Hepatocyte (in vitro differentiated cells): ENCODE measurements around the gene MET. TPM values are rescaled to one million over a fixed set of nuclear protein-coding genes. Genes with fewer than 3 reads are reported as not detected.
"Not testable (repeated sequence)": the region's sequence is repeated elsewhere in the genome, so short reads cannot be mapped to it uniquely, and the experiment has no call there.

ENCODE experiments used
- DNase-seq: peaks from one replicate; pipeline ENCODE4 v3.0.0-alpha.2; 2016; ENCODE audit warnings: low spot score
- H2AFZ ChIP-seq: fragments of 200-600 bp; sonication (generic); 2 replicates; pipeline ENCODE4 v1.6.0; 2016; ENCODE audit warnings: antibody characterized with exemption, mild to moderate bottlenecking
- H3K27ac ChIP-seq: fragments of 200-600 bp; sonication (generic); 2 replicates; pipeline ENCODE4 v1.5.1; 2016; ENCODE audit warnings: mild to moderate bottlenecking
- H3K27me3 ChIP-seq: fragments of 200-600 bp; sonication (generic); 2 replicates; pipeline ENCODE4 v1.6.1; 2016
- H3K36me3 ChIP-seq: fragments of 200-600 bp; sonication (generic); replicated peaks from 2 replicates; pipeline ENCODE4 v1.5.1; 2016; ENCODE audit warnings: low read depth; ENCODE audit not compliant: insufficient read depth
- H3K4me1 ChIP-seq: fragments of 200-600 bp; sonication (generic); 2 replicates; pipeline ENCODE4 v1.5.1; 2016; ENCODE audit warnings: mild to moderate bottlenecking, moderate library complexity; ENCODE audit not compliant: insufficient read depth
- H3K4me2 ChIP-seq: fragments of 200-600 bp; sonication (generic); 2 replicates; pipeline ENCODE4 v1.6.0; 2016
- H3K4me3 ChIP-seq: fragments of 200-600 bp; sonication (generic); 2 replicates; pipeline ENCODE4 v1.5.1; 2016; ENCODE audit warnings: mild to moderate bottlenecking
- H3K79me2 ChIP-seq: fragments of 200-600 bp; sonication (generic); 2 replicates; pipeline ENCODE4 v1.6.0; 2017; ENCODE audit warnings: mild to moderate bottlenecking
- H3K9me2 ChIP-seq: fragments of 200-600 bp; sonication (generic); replicated peaks from 2 replicates; pipeline ENCODE4 v1.6.0; 2017; ENCODE audit warnings: mild to moderate bottlenecking; ENCODE audit not compliant: insufficient read depth
- H3K9me3 ChIP-seq: fragments of 200-600 bp; sonication (generic); 2 replicates; pipeline ENCODE4 v1.5.1; 2016; ENCODE audit warnings: low read depth, mild to moderate bottlenecking
- H4K20me1 ChIP-seq: fragments of 200-600 bp; sonication (generic); 2 replicates; pipeline ENCODE4 v1.6.0; 2016; ENCODE audit warnings: mild to moderate bottlenecking; ENCODE audit not compliant: insufficient read depth, poor library complexity, severe bottlenecking
- EZH2 ChIP-seq: fragments of 200-600 bp; sonication (generic); IDR thresholded peaks from 2 replicates; pipeline ENCODE4 v1.6.1; 2016; ENCODE audit warnings: antibody characterized with exemption, mild to moderate bottlenecking, borderline replicate concordance
- EZH2phosphoT487 ChIP-seq: fragments of 200-600 bp; sonication (generic); IDR thresholded peaks from one replicate; pipeline ENCODE4 v1.6.1; 2018; ENCODE audit warnings: antibody characterized with exemption, mild to moderate bottlenecking, low read depth, moderate library complexity; ENCODE audit not compliant: unreplicated experiment, severe bottlenecking
- WGBS: methylation state at CpG from one replicate; pipeline ENCODE4 v1.1.6; 2016; ENCODE audit warnings: low lambda C conversion rate; ENCODE audit errors: missing lambda C conversion rate; 5-methylcytosine and 5-hydroxymethylcytosine counted together
- polyA plus RNA-seq: library from polyadenylated mRNA; unstranded; fragments of >200 nt; fragmentation: Nextera tagmentation; extraction: Ambion mirVana; gene quantifications from 2 replicates; pipeline ENCODE4 v1.2.1, GENCODE V29; 2016
- total RNA-seq: library from RNA; depleted of rRNA; stranded (reverse); fragments of >200 nt; gene quantifications from 2 replicates; pipeline ENCODE4 v1.2.3, GENCODE V29; 2014
- TF ChIP-seq, protein P1 (sequence below): fragments of 200-600 bp; sonication (generic); IDR thresholded peaks from 2 replicates; pipeline ENCODE4 v1.5.1; 2016; ENCODE audit warnings: antibody characterized with exemption, mild to moderate bottlenecking; ENCODE audit not compliant: poor library complexity

Gene MET
- total and polyA plus RNA-seq, 2 experiments from 2014 or later, result 12.7 to 35.7 TPM

DNA sequence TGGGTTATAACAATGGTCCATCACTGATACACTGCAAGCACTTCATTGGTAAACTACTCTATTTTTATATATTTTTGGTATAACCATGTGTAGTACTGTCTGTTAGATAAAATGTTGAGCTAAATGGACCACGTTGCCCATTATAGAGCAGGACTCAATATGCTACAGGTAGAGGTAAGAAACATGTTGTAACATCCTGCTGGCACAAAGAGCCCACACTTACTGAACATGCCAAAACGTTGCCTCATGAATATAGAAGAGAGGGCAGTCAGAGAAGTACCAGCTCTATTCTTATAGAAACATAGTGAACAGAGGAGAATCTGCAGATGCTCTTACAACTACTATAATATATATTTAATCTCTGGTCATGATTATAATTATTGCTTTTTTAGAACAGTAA, 18.4 kb upstream of the MET start:
- Histone ChIP-seq H3K9me3 (no peaks in the 10 kb centered on the region), H3K79me2 (no peaks in the 10 kb centered on the region), H3K36me3 (no peaks in the 10 kb centered on the region), H3K9me2 (no peaks in the 10 kb centered on the region), H3K4me3 (no peak overlapping the region), H3K4me1 (no peaks in the 10 kb centered on the region), H3K27ac (no peak overlapping the region), H3K27me3 (no peaks in the 10 kb centered on the region), H4K20me1 (no peaks in the 10 kb centered on the region), H3K4me2 (no peak overlapping the region), H2AFZ (no peak overlapping the region)
- 88% methylated on average over 2 of the region's 2 CpGs for WGBS
- DNase-seq, result no peak
- no peak for TF ChIP-seq EZH2phosphoT487
- no peak for TF ChIP-seq EZH2
- TF ChIP-seq, protein P1, sequence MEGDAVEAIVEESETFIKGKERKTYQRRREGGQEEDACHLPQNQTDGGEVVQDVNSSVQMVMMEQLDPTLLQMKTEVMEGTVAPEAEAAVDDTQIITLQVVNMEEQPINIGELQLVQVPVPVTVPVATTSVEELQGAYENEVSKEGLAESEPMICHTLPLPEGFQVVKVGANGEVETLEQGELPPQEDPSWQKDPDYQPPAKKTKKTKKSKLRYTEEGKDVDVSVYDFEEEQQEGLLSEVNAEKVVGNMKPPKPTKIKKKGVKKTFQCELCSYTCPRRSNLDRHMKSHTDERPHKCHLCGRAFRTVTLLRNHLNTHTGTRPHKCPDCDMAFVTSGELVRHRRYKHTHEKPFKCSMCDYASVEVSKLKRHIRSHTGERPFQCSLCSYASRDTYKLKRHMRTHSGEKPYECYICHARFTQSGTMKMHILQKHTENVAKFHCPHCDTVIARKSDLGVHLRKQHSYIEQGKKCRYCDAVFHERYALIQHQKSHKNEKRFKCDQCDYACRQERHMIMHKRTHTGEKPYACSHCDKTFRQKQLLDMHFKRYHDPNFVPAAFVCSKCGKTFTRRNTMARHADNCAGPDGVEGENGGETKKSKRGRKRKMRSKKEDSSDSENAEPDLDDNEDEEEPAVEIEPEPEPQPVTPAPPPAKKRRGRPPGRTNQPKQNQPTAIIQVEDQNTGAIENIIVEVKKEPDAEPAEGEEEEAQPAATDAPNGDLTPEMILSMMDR, result no peak

DNA sequence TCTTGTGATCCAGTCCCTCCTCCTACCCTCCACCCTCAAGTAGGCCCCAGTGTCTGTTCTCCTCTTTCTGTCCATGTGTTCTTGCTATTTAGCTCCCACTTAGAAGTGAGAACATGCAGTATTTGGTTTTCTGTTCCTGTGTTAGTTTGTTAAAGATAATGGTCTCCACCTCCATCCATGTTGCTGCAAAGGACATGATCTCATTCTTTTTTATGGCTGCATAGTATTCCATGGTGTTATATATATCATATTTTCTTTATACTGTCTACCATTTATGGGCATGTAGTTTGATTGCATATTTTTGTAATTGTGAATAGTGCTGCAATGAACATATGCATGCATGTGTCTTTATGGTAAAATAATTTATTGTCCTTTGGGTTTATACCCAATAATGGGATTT, 12.7 kb upstream of the MET start:
- H3K79me2 ChIP-seq, H4K20me1 ChIP-seq, H3K9me2 ChIP-seq, H3K9me3 ChIP-seq, H2AFZ ChIP-seq, H3K27ac ChIP-seq, H3K4me1 ChIP-seq, H3K36me3 ChIP-seq, H3K4me3 ChIP-seq, H3K27me3 ChIP-seq, H3K4me2 ChIP-seq, DNase-seq: not testable (repeated sequence)

DNA sequence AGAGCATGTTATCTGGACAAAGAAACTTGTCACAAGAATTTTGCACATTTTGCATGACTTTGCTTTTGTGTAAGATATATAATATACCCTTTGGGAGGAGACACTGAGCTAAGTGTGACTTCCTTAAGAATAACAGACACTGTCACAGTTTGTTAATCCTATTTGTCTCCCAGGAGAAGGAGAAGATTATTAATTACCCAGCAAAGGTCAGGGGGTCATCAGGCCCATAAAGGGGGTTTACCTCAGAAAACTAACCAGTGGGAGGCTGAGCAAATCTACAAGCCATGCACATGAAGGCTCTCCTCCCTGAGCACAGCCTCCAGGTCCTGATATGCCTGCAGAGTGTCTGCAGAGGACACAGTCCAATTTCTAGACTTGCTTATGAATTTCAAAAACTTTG, 10.1 kb upstream of the MET start:
- no peak overlapping the region for H3K4me2 ChIP-seq
- H2AFZ ChIP-seq, result no peak overlapping the region
- no peak overlapping the region for H3K27ac ChIP-seq
- no peak for TF ChIP-seq EZH2phosphoT487
- TF ChIP-seq, protein P1, result no peak
- no peak for TF ChIP-seq EZH2
- DNase-seq, result no peak
- H3K79me2 ChIP-seq, result no peaks in the 10 kb centered on the region
- H3K4me1 ChIP-seq, result no peaks in the 10 kb centered on the region
- H3K36me3 ChIP-seq, result no peaks in the 10 kb centered on the region
- H3K27me3 ChIP-seq, result no peaks in the 10 kb centered on the region
- no peaks in the 10 kb centered on the region for H3K9me2 ChIP-seq
- H3K4me3 ChIP-seq, result no peak overlapping the region
- no peaks in the 10 kb centered on the region for H4K20me1 ChIP-seq
- no peaks in the 10 kb centered on the region for H3K9me3 ChIP-seq

DNA sequence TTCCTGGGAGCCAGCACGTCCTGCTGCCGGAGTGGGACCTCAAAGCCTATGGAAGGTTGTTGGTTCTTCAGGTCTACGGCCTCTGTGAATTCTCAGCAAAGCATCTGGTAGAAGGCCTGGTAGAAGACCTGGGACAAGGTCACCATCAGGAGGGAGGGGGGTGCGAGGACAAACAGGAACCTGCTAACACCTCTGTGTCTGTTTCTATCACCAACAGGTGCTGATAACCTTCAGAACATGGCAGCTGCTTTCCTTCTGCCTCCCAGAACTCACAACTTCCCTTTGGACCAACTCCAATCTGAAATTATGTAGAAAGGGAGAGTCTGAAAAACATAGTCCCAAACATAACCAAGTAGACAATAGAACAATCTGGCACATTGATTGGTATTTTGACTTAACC, 8.3 kb upstream of the MET start:
- H3K4me1 ChIP-seq, result no peaks in the 10 kb centered on the region
- no peak for DNase-seq
- WGBS, result 88% methylated on average over 4 of the region's 4 CpGs

More for the DNA sequence above, 8.3 kb upstream of the MET start:
- H4K20me1 ChIP-seq, result no peaks in the 10 kb centered on the region
- no peak overlapping the region for H3K27ac ChIP-seq
- H3K4me2 ChIP-seq, result no peak overlapping the region
- TF ChIP-seq EZH2 (no peak), EZH2phosphoT487 (no peak)
- TF ChIP-seq, protein P1, result no peak
- H3K4me3 ChIP-seq, result no peak overlapping the region
- H3K27me3 ChIP-seq, result no peaks in the 10 kb centered on the region
- no peaks in the 10 kb centered on the region for H3K36me3 ChIP-seq
- no peaks in the 10 kb centered on the region for H3K9me2 ChIP-seq
- H3K79me2 ChIP-seq, result no peaks in the 10 kb centered on the region
- H3K9me3 ChIP-seq, result no peaks in the 10 kb centered on the region
- H2AFZ ChIP-seq, result no peak overlapping the region
